M059J (cell line): Measurements from ENCODE around the gene TUBB. TPM values are rescaled to one million over a fixed set of nuclear protein-coding genes. Genes with fewer than 3 reads are reported as not detected.

Source experiments
- total RNA-seq: library from RNA; depleted of rRNA; stranded (reverse); fragments of >200 nt; shearing (Covaris generic); gene quantifications from 2 replicates; pipeline ENCODE4 v1.2.3, GENCODE V29; 2014; rRNA removed

TUBB gene
- total RNA-seq, 1 experiment from 2014 or later, result 1,968 TPM

Other genes starting within 250 kb of the TUBB start
- gene HLA-E, start 230.8 kb upstream of the TUBB start, total RNA-seq, result 643 and 778 TPM in 2 replicates
- 45.4 and 57.4 TPM in 2 replicates for gene GNL1, start 163.9 kb upstream of the TUBB start, total RNA-seq
- 21.2 and 45.8 TPM in 2 replicates for gene PRR3, start 163.1 kb upstream of the TUBB start, total RNA-seq
- 56.3 and 95.3 TPM in 2 replicates for gene ABCF1, start 148.9 kb upstream of the TUBB start, total RNA-seq
- 17.9 and 28.8 TPM in 2 replicates for gene PPP1R10, start 103.1 kb upstream of the TUBB start, total RNA-seq
- 85.5 and 108 TPM in 2 replicates for gene MRPS18B, start 102.5 kb upstream of the TUBB start, total RNA-seq
- 13.2 and 22.2 TPM in 2 replicates for gene ATAT1, start 93.5 kb upstream of the TUBB start, total RNA-seq
- 9.1 and 12.2 TPM in 2 replicates for gene C6orf136, start 73.2 kb upstream of the TUBB start, total RNA-seq
- gene DHX16, start 47.3 kb upstream of the TUBB start, total RNA-seq, result 52.2 and 64.8 TPM in 2 replicates
- 100 and 139 TPM in 2 replicates for gene PPP1R18, start 33.7 kb upstream of the TUBB start, total RNA-seq
- gene NRM, start 29.4 kb upstream of the TUBB start, total RNA-seq, result 36.3 and 38.2 TPM in 2 replicates
- gene MDC1, start 3.1 kb upstream of the TUBB start, total RNA-seq, result 9.9 and 10.9 TPM in 2 replicates
- gene FLOT1, start 22.3 kb downstream of the TUBB start, total RNA-seq, result 194 and 244 TPM in 2 replicates
- gene IER3, start 24.2 kb downstream of the TUBB start, total RNA-seq, result 348 and 388 TPM in 2 replicates
- gene DDR1, start 164.2 kb downstream of the TUBB start, total RNA-seq, result 33.9 and 73.5 TPM in 2 replicates
- gene GTF2H4, start 187.9 kb downstream of the TUBB start, total RNA-seq, result 11.4 and 17.7 TPM in 2 replicates
- gene VARS2, start 193.9 kb downstream of the TUBB start, total RNA-seq, result 7.4 and 10.1 TPM in 2 replicates
- not detected in 2 replicates for gene SFTA2, start 211.8 kb downstream of the TUBB start, total RNA-seq
- gene MUCL3, start 220.6 kb downstream of the TUBB start, total RNA-seq, result not detected in 2 replicates